ENCODE measurements around the gene PKP1.

GRCh38 chr1:201285846-201286245, 2.5 kb downstream of the PKP1 start:
- TF ChIP-seq CTCF (IDR thresholded peaks at IDR 0.05): no peak
- TF ChIP-seq EZH2 (IDR thresholded peaks at IDR 0.05): no peak
- no peak for TF ChIP-seq EZH2phosphoT487 (IDR thresholded peaks at IDR 0.05)
